Measurements from ENCODE around the gene C2.

GRCh38 chr6:31880616-31881015 is 46.9 kb upstream of the C2 start:
- TF ChIP-seq, protein P1, sequence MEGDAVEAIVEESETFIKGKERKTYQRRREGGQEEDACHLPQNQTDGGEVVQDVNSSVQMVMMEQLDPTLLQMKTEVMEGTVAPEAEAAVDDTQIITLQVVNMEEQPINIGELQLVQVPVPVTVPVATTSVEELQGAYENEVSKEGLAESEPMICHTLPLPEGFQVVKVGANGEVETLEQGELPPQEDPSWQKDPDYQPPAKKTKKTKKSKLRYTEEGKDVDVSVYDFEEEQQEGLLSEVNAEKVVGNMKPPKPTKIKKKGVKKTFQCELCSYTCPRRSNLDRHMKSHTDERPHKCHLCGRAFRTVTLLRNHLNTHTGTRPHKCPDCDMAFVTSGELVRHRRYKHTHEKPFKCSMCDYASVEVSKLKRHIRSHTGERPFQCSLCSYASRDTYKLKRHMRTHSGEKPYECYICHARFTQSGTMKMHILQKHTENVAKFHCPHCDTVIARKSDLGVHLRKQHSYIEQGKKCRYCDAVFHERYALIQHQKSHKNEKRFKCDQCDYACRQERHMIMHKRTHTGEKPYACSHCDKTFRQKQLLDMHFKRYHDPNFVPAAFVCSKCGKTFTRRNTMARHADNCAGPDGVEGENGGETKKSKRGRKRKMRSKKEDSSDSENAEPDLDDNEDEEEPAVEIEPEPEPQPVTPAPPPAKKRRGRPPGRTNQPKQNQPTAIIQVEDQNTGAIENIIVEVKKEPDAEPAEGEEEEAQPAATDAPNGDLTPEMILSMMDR (IDR thresholded peaks at IDR 0.05): no peak
- no peak for TF ChIP-seq ZNF232 (CRISPR knock-in tag; IDR thresholded peaks at IDR 0.05)
